ENCODE measurements around the gene CCDC30. TPM values are rescaled to one million over a fixed set of nuclear protein-coding genes. Genes with fewer than 3 reads are reported as not detected.

CCDC30 gene
- total and polyA plus RNA-seq, 9 of the 15 experiments (the other 6 are each of a cell fraction or from before 2014, with no cell fraction given) = 0.05 to 0.91 (median 0.24) TPM

- TF ChIP-seq SMARCA5 (IDR thresholded peaks at IDR 0.05) = no peak
- TF ChIP-seq TAF1 (IDR thresholded peaks at IDR 0.05; ENCODE audit: control insufficient read depth, extremely low read depth, insufficient read depth, low read length, severe bottlenecking) = no peak
- TF ChIP-seq ZNF589 (CRISPR knock-in tag; IDR thresholded peaks at IDR 0.05; ENCODE audit: low read depth) = no peak
- no peak for TF ChIP-seq ZZZ3 (IDR thresholded peaks at IDR 0.05)
- no peak for TF ChIP-seq SRSF7 (optimal IDR thresholded peaks at IDR 0.05; ENCODE audit: low read depth, low read length)
- no peak for TF ChIP-seq HNRNPK (IDR thresholded peaks at IDR 0.05; ENCODE audit: low read depth, low read length, poor library complexity, severe bottlenecking)
- TF ChIP-seq MYNN (IDR thresholded peaks at IDR 0.05) = no peak
- TF ChIP-seq MYNN (CRISPR knock-in tag; IDR thresholded peaks at IDR 0.05) = no peak
- no peak for TF ChIP-seq ZBTB12 (CRISPR knock-in tag; IDR thresholded peaks at IDR 0.05)
- TF ChIP-seq ZNF586 (CRISPR knock-in tag; conservative IDR thresholded peaks at IDR 0.05) = no peak
- TF ChIP-seq ZFP30 (CRISPR knock-in tag; IDR thresholded peaks at IDR 0.05; ENCODE audit: borderline replicate concordance) = no peak
- Histone ChIP-seq H3K9me1 (ENCODE audit: control insufficient read depth, insufficient read depth, low read length) (no peaks in the 10 kb centered on the region), H3K9ac (ENCODE audit: insufficient read depth in 1 of 2, low read depth in 2 of 2, low read length in 2 of 2) (no peak overlapping the region), H3K27me3 (ENCODE audit: control insufficient read depth in 2 of 2, insufficient read depth in 2 of 2, low read length in 2 of 2) (peaks cover 10 to 21% of the 10 kb centered on the region in 2 experiments; a peak in 4 of 5 replicates), H3K4me1 (replicated peaks in 1 of 2; ENCODE audit: control insufficient read depth in 2 of 2, insufficient read depth in 2 of 2, low read length in 2 of 2) (no peaks in the 10 kb centered on the region), H4K20me1 (replicated peaks; ENCODE audit: control insufficient read depth, insufficient read depth, low read length) (no peaks in the 10 kb centered on the region), H3K27ac (ENCODE audit: extremely low read depth, low read depth, low read length) (no peak overlapping the region), H2AFZ (ENCODE audit: low read depth, low read length) (no peak overlapping the region), H3K4me2 (ENCODE audit: insufficient read depth, low read length) (no peak overlapping the region), H3K79me2 (ENCODE audit: control insufficient read depth, insufficient read depth, low read length) (no peaks in the 10 kb centered on the region), H3K9me3 (replicated peaks; ENCODE audit: control insufficient read depth, insufficient read depth, low read depth, low read length) (no peaks in the 10 kb centered on the region), H3K36me3 (ENCODE audit: control insufficient read depth, insufficient read depth, low read length) (no peaks in the 10 kb centered on the region), H3K4me3 (no peak overlapping the region)
- WGBS (ENCODE audit: insufficient coverage, low coverage, missing lambda C conversion rate) = 2% methylated on average over 3 of the region's 3 CpGs
- ATAC-seq = no peak
- DNase-seq (ENCODE audit: extremely low read depth in 1 of 4, low spot score in 3 of 4) = no peak
- ChIA-PET POLR2A (interaction anchor here (0.5 kb wide), 1 partner anchor 19 kb away, joined by 3 read pairs; no protein-coding TSS in a partner anchor), CTCF (ENCODE audit: low intra/inter-chr PET ratio) (no interaction called here)
- no TSS peak for BruUV-seq (replicated peaks)
- intact Hi-C loops (cut with micrococcal nuclease) (no loop called here), in situ Hi-C loops (cut with MboI) (no loop called here)
- FAIRE-seq = no peak
These were observed 31.6 kb upstream of the CCDC30 start for GRCh38 chr1:42431514-42431913.
